DOHH2 (cell line): ENCODE measurements around the gene NRXN3.

Experiments
- EZH2phosphoT487 ChIP-seq: fragments of 200-600 bp; sonication (generic); IDR thresholded peaks from 2 replicates; pipeline ENCODE4 v1.6.1; 2017; ENCODE audit warnings: borderline replicate concordance, mild to moderate bottlenecking, antibody characterized with exemption, low read length, moderate library complexity, mixed read lengths
- TF ChIP-seq, protein P1 (sequence below): fragments of 200-600 bp; sonication (generic); IDR thresholded peaks from one replicate; pipeline ENCODE4 v1.5.1; 2014; ENCODE audit warnings: antibody characterized with exemption, mild to moderate bottlenecking, low read depth, low read length; ENCODE audit not compliant: poor library complexity, severe bottlenecking

DNA sequence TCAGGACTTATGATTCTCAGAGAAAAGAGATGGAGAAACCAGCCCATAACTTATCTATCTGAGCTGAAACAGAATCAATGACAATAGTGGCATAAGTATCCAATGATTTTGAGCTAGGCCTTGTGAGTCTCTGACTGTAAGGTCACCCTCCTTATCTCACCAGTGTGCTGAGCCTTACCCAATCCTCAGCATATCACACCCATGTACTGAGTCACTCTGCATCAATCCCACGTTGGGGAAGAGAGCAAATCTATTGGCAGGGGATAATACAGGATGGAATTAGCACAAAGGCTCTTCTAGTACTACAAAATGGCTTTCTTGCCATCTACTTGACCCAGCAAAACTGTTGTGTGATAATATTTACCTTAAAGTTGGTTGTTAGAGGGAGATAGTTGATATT, 997.8 kb downstream of the NRXN3 start:
- TF ChIP-seq, protein P1, sequence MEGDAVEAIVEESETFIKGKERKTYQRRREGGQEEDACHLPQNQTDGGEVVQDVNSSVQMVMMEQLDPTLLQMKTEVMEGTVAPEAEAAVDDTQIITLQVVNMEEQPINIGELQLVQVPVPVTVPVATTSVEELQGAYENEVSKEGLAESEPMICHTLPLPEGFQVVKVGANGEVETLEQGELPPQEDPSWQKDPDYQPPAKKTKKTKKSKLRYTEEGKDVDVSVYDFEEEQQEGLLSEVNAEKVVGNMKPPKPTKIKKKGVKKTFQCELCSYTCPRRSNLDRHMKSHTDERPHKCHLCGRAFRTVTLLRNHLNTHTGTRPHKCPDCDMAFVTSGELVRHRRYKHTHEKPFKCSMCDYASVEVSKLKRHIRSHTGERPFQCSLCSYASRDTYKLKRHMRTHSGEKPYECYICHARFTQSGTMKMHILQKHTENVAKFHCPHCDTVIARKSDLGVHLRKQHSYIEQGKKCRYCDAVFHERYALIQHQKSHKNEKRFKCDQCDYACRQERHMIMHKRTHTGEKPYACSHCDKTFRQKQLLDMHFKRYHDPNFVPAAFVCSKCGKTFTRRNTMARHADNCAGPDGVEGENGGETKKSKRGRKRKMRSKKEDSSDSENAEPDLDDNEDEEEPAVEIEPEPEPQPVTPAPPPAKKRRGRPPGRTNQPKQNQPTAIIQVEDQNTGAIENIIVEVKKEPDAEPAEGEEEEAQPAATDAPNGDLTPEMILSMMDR: no peak
- no peak for TF ChIP-seq EZH2phosphoT487
